SK-N-DZ (cell line): ENCODE results near the gene SSX5. TPM values are rescaled to one million over a fixed set of nuclear protein-coding genes. Genes with fewer than 3 reads are reported as not detected.
"Not testable (repeated sequence)": the region's sequence is repeated elsewhere in the genome, so short reads cannot be mapped to it uniquely, and the experiment has no call there.

Experiments
- DNase-seq: peaks from one replicate; pipeline ENCODE4 v3.0.0-alpha.2; 2015; ENCODE audit warnings: low spot score
- polyA plus RNA-seq, 2 experiments: library from polyadenylated mRNA; depleted of rRNA; stranded (reverse); fragments of >200 nt; gene quantifications; 2 replicates each; pipeline ENCODE4 v1.2.3, GENCODE V29; 2014
- small RNA-seq, 2 experiments: library from RNA; depleted of rRNA; stranded (forward); fragments of <200 nt; gene quantifications; one replicate each; pipeline ENCODE3, GENCODE V24; 2014

The SSX5 gene
- polyA plus RNA-seq (2014; cell fraction: cytosol; rRNA removed), result not detected in 2 replicates
- polyA plus RNA-seq (2014; cell fraction: nucleus; rRNA removed), result not detected in 2 replicates

- no peak for DNase-seq
Observed at GRCh38 chrX:48196745-48197201, at the start of gene SSX5. Gene SSX5, minus strand, starts transcription at chrX:48196795. Its CDS starts 1,437 bp downstream, at chrX:48195358.

- DNase-seq, result not testable (repeated sequence)
Observed at GRCh38 chrX:48224196-48224595, 27.6 kb upstream of the SSX5 start.

GRCh38 chrX:48214341-48214740, 17.7 kb upstream of the SSX5 start:
- DNase-seq, result not testable (repeated sequence)

- not testable (repeated sequence) for DNase-seq
Observed at GRCh38 chrX:48190024-48190423, 6.6 kb downstream of the SSX5 start.

GRCh38 chrX:48181882-48182281, 14.7 kb downstream of the SSX5 start:
- not testable (repeated sequence) for DNase-seq

GRCh38 chrX:48180811-48181210, 15.8 kb downstream of the SSX5 start:
- DNase-seq, result no peak

GRCh38 chrX:48179691-48180090, 16.9 kb downstream of the SSX5 start:
- no peak for DNase-seq

GRCh38 chrX:48166322-48166721, 30.3 kb downstream of the SSX5 start:
- not testable (repeated sequence) for DNase-seq

GRCh38 chrX:48165241-48165640, 31.4 kb downstream of the SSX5 start:
- no peak for DNase-seq

GRCh38 chrX:48156014-48156413, 40.6 kb downstream of the SSX5 start:
- DNase-seq, result no peak

GRCh38 chrX:48154796-48155195, 41.8 kb downstream of the SSX5 start:
- DNase-seq, result no peak

- DNase-seq, result no peak
Observed at GRCh38 chrX:48153769-48154168, 42.8 kb downstream of the SSX5 start.

- not testable (repeated sequence) for DNase-seq
Observed at GRCh38 chrX:48142697-48143096, 53.9 kb downstream of the SSX5 start.

- DNase-seq, result not testable (repeated sequence)
Observed at GRCh38 chrX:48141810-48142508, 54.6 kb downstream of the SSX5 start.

GRCh38 chrX:48139076-48139475, 57.5 kb downstream of the SSX5 start:
- DNase-seq, result not testable (repeated sequence)

Small RNAs within 50 kb of the gene (small RNA-seq; reads per million reads assigned to genes)
- gene AC245047.3 (0 reads per million in 2 experiments), gene AC245047.7 (0 reads per million in 2 experiments), gene RNA5SP503 (0 reads per million in 2 experiments), gene RNU6-707P (0.05 to 0.49 reads per million in 2 experiments)
